Smooth muscle cell (in vitro differentiated cells): Measurements from ENCODE around the gene PCYT1A. TPM values are rescaled to one million over a fixed set of nuclear protein-coding genes. Genes with fewer than 3 reads are reported as not detected.

Source experiments
- DNase-seq: peaks from one replicate; lab custom pipeline; 2025; ENCODE audit not compliant: unreplicated experiment; lab: John Stamatoyannopoulos, UW
- H2AFZ ChIP-seq: fragments of 200-600 bp; sonication (generic); 2 replicates; pipeline ENCODE4 v1.6.0; 2016; ENCODE audit warnings: antibody characterized with exemption, low read depth, mild to moderate bottlenecking
- H3F3A ChIP-seq: fragments of 200-600 bp; sonication (generic); 2 replicates; pipeline ENCODE4 v1.6.0; 2017; ENCODE audit warnings: antibody characterized with exemption, low read depth
- H3K27ac ChIP-seq: fragments of 200-600 bp; sonication (generic); 2 replicates; pipeline ENCODE4 v1.5.1; 2016; ENCODE audit warnings: low read depth, mild to moderate bottlenecking
- H3K27me3 ChIP-seq: fragments of 200-600 bp; sonication (generic); 2 replicates; pipeline ENCODE4 v1.6.1; 2016; ENCODE audit warnings: low read depth, mild to moderate bottlenecking
- H3K36me3 ChIP-seq: fragments of 200-600 bp; sonication (generic); 2 replicates; pipeline ENCODE4 v1.5.1; 2016; ENCODE audit warnings: low read depth
- H3K4me1 ChIP-seq: fragments of 200-600 bp; sonication (generic); 2 replicates; pipeline ENCODE4 v1.5.1; 2016; ENCODE audit warnings: low read depth
- H3K4me2 ChIP-seq: fragments of 200-600 bp; sonication (generic); 2 replicates; pipeline ENCODE4 v1.6.0; 2016; ENCODE audit warnings: mild to moderate bottlenecking
- H3K4me3 ChIP-seq: fragments of 200-600 bp; sonication (generic); 2 replicates; pipeline ENCODE4 v1.5.1; 2016; ENCODE audit warnings: mild to moderate bottlenecking
- H3K79me2 ChIP-seq: fragments of 200-600 bp; sonication (generic); 2 replicates; pipeline ENCODE4 v1.6.0; 2016; ENCODE audit warnings: low read depth, mild to moderate bottlenecking
- H3K9ac ChIP-seq: fragments of 200-600 bp; sonication (generic); 2 replicates; pipeline ENCODE4 v1.6.0; 2016; ENCODE audit warnings: low read depth
- H3K9me3 ChIP-seq: fragments of 200-600 bp; sonication (generic); replicated peaks from 2 replicates; pipeline ENCODE4 v1.5.1; 2016; ENCODE audit warnings: low read depth
- H4K20me1 ChIP-seq: fragments of 200-600 bp; sonication (generic); 2 replicates; pipeline ENCODE4 v1.6.0; 2016; ENCODE audit warnings: low read depth
- WGBS: methylation state at CpG from one replicate; pipeline ENCODE4 v1.1.7; 2016; ENCODE audit warnings: low lambda C conversion rate; 5-methylcytosine and 5-hydroxymethylcytosine counted together
- polyA plus RNA-seq: library from polyadenylated mRNA; unstranded; fragments of >200 nt; fragmentation: Nextera tagmentation; extraction: Ambion mirVana; gene quantifications from 2 replicates; pipeline ENCODE4 v1.2.1, GENCODE V29; 2016
- total RNA-seq: library from RNA; depleted of rRNA; stranded (reverse); fragments of >200 nt; gene quantifications from 2 replicates; pipeline ENCODE4 v1.2.3, GENCODE V29; 2014
- TF ChIP-seq, protein P1 (sequence below): fragments of 200-600 bp; sonication (generic); IDR thresholded peaks from 2 replicates; pipeline ENCODE4 v1.5.1; 2017; ENCODE audit warnings: borderline replicate concordance, mild to moderate bottlenecking, antibody characterized with exemption; ENCODE audit not compliant: insufficient read depth, poor library complexity, severe bottlenecking

PCYT1A gene
- total and polyA plus RNA-seq, 2 experiments from 2014 or later = 19.7 to 68.3 TPM

DNA sequence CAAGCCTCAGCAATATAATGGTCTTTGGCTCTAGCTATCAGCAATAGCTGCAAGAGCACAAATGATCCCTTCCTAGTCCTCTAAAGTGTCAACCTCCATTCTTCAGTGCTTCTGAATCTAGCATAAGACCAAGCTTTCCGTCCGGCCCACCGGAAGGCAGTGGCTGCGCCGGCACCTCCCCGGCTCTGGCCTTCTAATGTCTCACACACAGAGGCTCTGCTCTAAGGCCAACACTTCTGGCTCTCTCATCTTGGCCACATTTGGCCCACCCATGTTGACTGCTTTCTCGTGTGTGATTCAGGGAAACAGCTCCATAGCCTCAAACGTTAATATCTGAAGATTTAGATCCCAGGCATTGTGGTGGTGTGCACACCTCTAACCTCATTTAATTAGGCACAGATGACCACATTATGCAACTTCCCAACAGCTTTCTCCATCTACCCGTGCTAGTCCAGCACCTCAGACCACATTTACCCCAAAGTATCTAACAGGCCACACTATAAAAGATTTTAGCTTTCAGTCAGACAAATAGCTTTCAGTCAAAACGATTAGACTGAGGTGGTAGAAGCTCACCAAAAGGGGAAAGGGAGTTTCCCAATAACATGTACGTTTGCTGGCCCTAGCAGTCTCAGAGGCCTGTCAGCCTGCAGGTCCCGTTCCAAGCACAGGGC lies 51.9 kb downstream of the PCYT1A start:
- DNase-seq = no peak
- 92% methylated on average over 12 of the region's 12 CpGs for WGBS
- TF ChIP-seq, protein P1, sequence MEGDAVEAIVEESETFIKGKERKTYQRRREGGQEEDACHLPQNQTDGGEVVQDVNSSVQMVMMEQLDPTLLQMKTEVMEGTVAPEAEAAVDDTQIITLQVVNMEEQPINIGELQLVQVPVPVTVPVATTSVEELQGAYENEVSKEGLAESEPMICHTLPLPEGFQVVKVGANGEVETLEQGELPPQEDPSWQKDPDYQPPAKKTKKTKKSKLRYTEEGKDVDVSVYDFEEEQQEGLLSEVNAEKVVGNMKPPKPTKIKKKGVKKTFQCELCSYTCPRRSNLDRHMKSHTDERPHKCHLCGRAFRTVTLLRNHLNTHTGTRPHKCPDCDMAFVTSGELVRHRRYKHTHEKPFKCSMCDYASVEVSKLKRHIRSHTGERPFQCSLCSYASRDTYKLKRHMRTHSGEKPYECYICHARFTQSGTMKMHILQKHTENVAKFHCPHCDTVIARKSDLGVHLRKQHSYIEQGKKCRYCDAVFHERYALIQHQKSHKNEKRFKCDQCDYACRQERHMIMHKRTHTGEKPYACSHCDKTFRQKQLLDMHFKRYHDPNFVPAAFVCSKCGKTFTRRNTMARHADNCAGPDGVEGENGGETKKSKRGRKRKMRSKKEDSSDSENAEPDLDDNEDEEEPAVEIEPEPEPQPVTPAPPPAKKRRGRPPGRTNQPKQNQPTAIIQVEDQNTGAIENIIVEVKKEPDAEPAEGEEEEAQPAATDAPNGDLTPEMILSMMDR = no peak

DNA sequence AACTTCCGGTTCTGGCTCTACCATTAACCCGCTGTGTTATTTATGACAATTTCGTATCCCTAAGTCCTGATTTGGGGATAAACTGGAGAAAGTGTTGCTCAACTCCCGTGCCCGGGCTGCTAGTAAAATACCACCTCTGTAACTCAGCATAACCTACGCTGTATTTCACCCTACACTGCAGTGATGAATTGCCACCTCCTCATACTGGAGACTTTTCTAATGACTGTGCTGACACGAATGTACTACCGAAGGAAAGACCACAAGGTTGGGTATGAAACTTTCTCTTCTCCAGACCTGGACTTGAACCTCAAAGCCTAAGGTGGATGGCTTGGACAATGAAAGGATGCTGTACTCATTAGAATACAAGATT lies 54.7 kb downstream of the PCYT1A start:
- Histone ChIP-seq H3K9me3 (no peaks in the 10 kb centered on the region), H3K27ac (no peak overlapping the region), H3K36me3 (no peaks in the 10 kb centered on the region), H4K20me1 (no peaks in the 10 kb centered on the region), H3K4me1 (no peaks in the 10 kb centered on the region), H3F3A (no peaks in the 10 kb centered on the region), H2AFZ (no peak overlapping the region), H3K4me2 (no peak overlapping the region), H3K79me2 (no peaks in the 10 kb centered on the region), H3K9ac (no peak overlapping the region), H3K27me3 (no peaks in the 10 kb centered on the region), H3K4me3 (no peak overlapping the region)
- TF ChIP-seq, protein P1 = no peak
- WGBS = 97% methylated on average over 8 of the region's 8 CpGs
- no peak for DNase-seq

More for the DNA sequence above, 51.9 kb downstream of the PCYT1A start:
- no peaks in the 10 kb centered on the region for H3K79me2 ChIP-seq
- H3K4me3 ChIP-seq = no peak overlapping the region
- H3K9ac ChIP-seq = no peak overlapping the region
- H3K36me3 ChIP-seq = peaks cover 4% of the 10 kb centered on the region
- H3F3A ChIP-seq = no peaks in the 10 kb centered on the region
- H3K9me3 ChIP-seq = no peaks in the 10 kb centered on the region
- H4K20me1 ChIP-seq = no peaks in the 10 kb centered on the region
- H3K4me2 ChIP-seq = no peak overlapping the region
- H3K27ac ChIP-seq = no peak overlapping the region
- no peaks in the 10 kb centered on the region for H3K27me3 ChIP-seq
- no peaks in the 10 kb centered on the region for H3K4me1 ChIP-seq
- H2AFZ ChIP-seq = no peak overlapping the region

DNA sequence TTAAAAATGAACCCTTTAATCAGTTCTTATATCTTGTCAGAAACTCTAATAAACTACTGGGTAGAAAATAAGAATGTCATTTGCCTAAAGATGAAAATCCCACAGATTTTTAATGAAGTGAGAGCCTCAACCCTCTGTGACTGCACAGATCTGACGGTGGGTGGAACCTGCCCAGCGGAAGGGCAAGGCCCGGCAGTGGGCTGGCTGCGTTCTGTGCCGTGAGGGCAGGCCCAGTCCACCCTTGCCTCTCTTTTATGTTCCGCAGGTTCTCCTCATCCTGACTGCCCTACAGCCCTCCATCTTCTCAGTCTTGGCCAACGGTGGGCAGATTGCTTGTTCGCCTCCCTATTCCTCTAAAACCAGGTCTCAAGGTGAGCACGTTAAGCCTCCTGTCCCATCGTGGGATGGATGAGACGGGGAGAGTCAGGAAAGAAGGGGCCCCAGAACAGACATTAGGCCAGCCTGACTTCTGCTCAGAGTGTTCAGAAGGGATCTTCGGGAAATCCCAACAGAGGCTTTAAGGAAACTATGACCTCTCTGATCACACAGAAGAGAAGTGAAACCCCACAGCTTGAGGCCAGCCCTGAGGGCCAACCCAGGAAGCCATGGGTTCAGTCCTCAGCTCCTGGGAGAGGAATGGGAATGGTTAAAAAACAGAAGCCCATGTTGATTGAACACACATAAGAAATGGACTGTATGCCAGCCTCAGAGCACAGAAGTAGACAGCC lies 55.2 kb downstream of the PCYT1A start:
- H3F3A ChIP-seq = no peaks in the 10 kb centered on the region
- H3K9me3 ChIP-seq = no peaks in the 10 kb centered on the region
- no peaks in the 10 kb centered on the region for H3K27me3 ChIP-seq
- no peak overlapping the region for H3K4me2 ChIP-seq
- 98% methylated on average over 12 of the region's 12 CpGs for WGBS
- H3K27ac ChIP-seq = no peak overlapping the region
- no peak overlapping the region for H3K9ac ChIP-seq
- H3K4me3 ChIP-seq = no peak overlapping the region
- no peak for DNase-seq
- TF ChIP-seq, protein P1 = no peak
- no peaks in the 10 kb centered on the region for H3K79me2 ChIP-seq
- no peaks in the 10 kb centered on the region for H3K36me3 ChIP-seq
- no peaks in the 10 kb centered on the region for H4K20me1 ChIP-seq
- H2AFZ ChIP-seq = no peak overlapping the region
- no peaks in the 10 kb centered on the region for H3K4me1 ChIP-seq
